GM13977 (cell line): ENCODE data around the gene CGN.

ENCODE experiments used
- DNase-seq: peaks from one replicate; pipeline ENCODE4 v3.0.0; 2012; ENCODE audit warnings: low spot score
- CTCF ChIP-seq: IDR thresholded peaks from 2 replicates; pipeline ENCODE4 v1.5.1; 2012; ENCODE audit warnings: mild to moderate bottlenecking, control low read depth; ENCODE audit not compliant: insufficient read depth; ENCODE audit errors: extremely low read depth, missing control alignments
- in situ Hi-C: fragments of 300-500 bp; cut with MboI; formaldehyde crosslinking; loops from one replicate; pipeline ENCODE4 v1.12.0; 2022; ENCODE audit warnings: low sequenced_read_pairs, low pct_unique_long_range_greater_than_20kb, mixed read lengths, inconsistent platforms; ENCODE audit not compliant: unreplicated experiment

The CGN gene

GRCh38 chr1:151482017-151482416 lies 29.2 kb upstream of the CGN start:
- in situ Hi-C loops, result no loop called here
- TF ChIP-seq CTCF, result no peak
- no peak for DNase-seq

- no peak for DNase-seq
- in situ Hi-C loops, result no loop called here
- TF ChIP-seq CTCF, result no peak
Observed at GRCh38 chr1:151485685-151486255, 25.4 kb upstream of the CGN start.

- TF ChIP-seq CTCF, result no peak
- no peak for DNase-seq
- in situ Hi-C loops, result no loop called here
Observed at GRCh38 chr1:151486557-151486956, 24.6 kb upstream of the CGN start.

GRCh38 chr1:151491641-151492040 lies 19.5 kb upstream of the CGN start:
- in situ Hi-C loops, result no loop called here
- no peak for DNase-seq
- no peak for TF ChIP-seq CTCF

- TF ChIP-seq CTCF, result no peak
- DNase-seq, result no peak
- in situ Hi-C loops, result no loop called here
Observed at GRCh38 chr1:151492120-151492519, 19.1 kb upstream of the CGN start.

- no peak for DNase-seq
- in situ Hi-C loops, result no loop called here
- TF ChIP-seq CTCF, result no peak
Observed at GRCh38 chr1:151493042-151493441, 18.1 kb upstream of the CGN start.

GRCh38 chr1:151494741-151495281 lies 16.4 kb upstream of the CGN start:
- in situ Hi-C loops, result no loop called here
- peak; percentile 41 for DNase-seq
- no peak for TF ChIP-seq CTCF
